Thoracic aorta (tissue), 2 donors: ENCODE results near the gene PTBP1. TPM values are rescaled to one million over a fixed set of nuclear protein-coding genes. Genes with fewer than 3 reads are reported as not detected.

Experiments used
- ATAC-seq: fragments of 150-250 bp; one replicate; pipeline ENCODE4 v1.8.0; 2017; ENCODE audit warnings: low read depth; ENCODE audit not compliant: insufficient number of reproducible peaks, low FRiP score
- DNase-seq: peaks from one replicate; pipeline ENCODE4 v3.0.0-alpha.2; 2020; ENCODE audit warnings: low spot score
- H3K27ac ChIP-seq, 2 donors: fragments of 200-600 bp; sonication (generic); 1 replicate in 1 of 2; 2 replicates in 1 of 2; pipeline ENCODE4 v1.5.1; 2016; ENCODE audit warnings: mild to moderate bottlenecking in 2 of 2, moderate library complexity in 2 of 2
- H3K27me3 ChIP-seq: fragments of 200-600 bp; sonication (generic); replicated peaks from 2 replicates; pipeline ENCODE4 v1.6.0; 2016; ENCODE audit warnings: mild to moderate bottlenecking; ENCODE audit not compliant: insufficient read depth
- H3K36me3 ChIP-seq: fragments of 200-600 bp; sonication (generic); one replicate; pipeline ENCODE4 v1.5.1; 2016
- H3K4me1 ChIP-seq, 2 donors: fragments of 200-600 bp; sonication (generic); 1 replicate in 1 of 2; 2 replicates in 1 of 2; pipeline versions ENCODE4 v1.5.1 to v1.6.0; 2016; ENCODE audit warnings: low read depth in 2 of 2, mild to moderate bottlenecking in 1 of 2; ENCODE audit not compliant: control insufficient read depth in 1 of 2
- H3K4me3 ChIP-seq: fragments of 200-600 bp; sonication (generic); 2 replicates; pipeline ENCODE4 v1.5.1; 2016; ENCODE audit warnings: mild to moderate bottlenecking
- H3K9me3 ChIP-seq: fragments of 200-600 bp; sonication (generic); 2 replicates; pipeline ENCODE4 v1.5.1; 2016
- CTCF ChIP-seq: fragments of 200-600 bp; sonication (generic); IDR thresholded peaks from one replicate; pipeline ENCODE4 v1.5.1; 2019; ENCODE audit warnings: antibody characterized with exemption
- total RNA-seq, 2 donors: library from RNA; depleted of rRNA; stranded (reverse); fragments of >200 nt; gene quantifications; one replicate each; pipeline versions ENCODE4 v1.1.0 to v1.2.3, GENCODE V29; 2016

PTBP1 gene
- total RNA-seq, 2 donors from 2014 or later, result 149 to 163 TPM

DNA sequence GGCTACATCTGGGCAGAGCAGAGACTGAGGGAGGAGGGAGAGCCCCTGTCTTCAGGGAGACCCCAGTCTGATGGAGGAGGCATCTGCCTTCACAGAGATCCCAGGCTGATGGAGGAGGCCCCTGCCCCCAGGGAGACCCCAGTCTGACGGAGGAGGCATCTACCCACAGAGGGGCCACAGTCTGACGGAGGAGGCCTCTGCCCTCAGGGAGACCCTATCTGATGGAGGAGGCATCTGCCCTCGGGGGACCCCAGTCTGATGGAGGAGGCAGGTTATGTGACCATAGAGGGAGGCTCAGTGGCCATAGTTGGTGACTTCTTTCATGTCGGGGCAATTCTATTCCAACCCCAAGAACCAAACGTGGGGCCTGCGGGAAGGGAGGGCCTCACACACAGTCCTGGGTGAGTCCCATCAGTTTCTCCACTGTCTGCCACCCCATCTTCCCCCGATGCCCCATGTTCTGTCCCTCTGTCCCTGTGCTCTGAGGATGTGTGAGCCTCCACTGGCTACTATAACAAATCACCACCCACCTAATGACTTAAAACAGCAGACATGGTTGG, 32.0 kb upstream of the PTBP1 start:
- Histone ChIP-seq H3K9me3 (no peaks in the 10 kb centered on the region), H3K4me3 (no peak overlapping the region), H3K27me3 (no peaks in the 10 kb centered on the region), H3K4me1 (peaks cover 0 to 7% of the 10 kb centered on the region in 2 donors), H3K36me3 (no peaks in the 10 kb centered on the region), H3K27ac (no peak overlapping the region)
- DNase-seq (no peak), ATAC-seq (no peak)
- TF ChIP-seq CTCF, result no peak

DNA sequence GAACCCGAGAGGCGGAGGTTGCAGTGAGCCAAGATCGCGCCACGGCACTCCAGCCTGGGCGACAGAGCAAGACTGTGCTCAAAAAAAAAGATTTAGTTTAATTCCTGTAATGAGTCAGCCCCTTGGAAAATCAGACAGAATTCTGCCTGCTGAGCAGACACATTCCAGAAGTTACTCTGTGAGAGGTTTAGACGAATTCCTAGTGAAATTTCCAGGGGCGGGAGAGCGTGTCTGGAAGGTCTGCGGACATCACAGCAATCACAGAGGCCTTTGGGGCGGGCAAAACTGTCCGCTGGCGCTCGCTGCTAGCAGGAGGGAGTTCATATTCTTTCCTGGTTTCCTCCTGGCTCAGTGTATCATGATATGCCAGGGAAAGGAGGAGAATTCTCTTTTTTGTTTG, 28.8 kb upstream of the PTBP1 start:
- DNase-seq (no peak), ATAC-seq (no peak)
- no peaks in the 10 kb centered on the region for H3K36me3 ChIP-seq
- H3K9me3 ChIP-seq, result no peaks in the 10 kb centered on the region
- peak overlapping the region in 1 of 2 donors; percentile 32 for H3K27ac ChIP-seq
- TF ChIP-seq CTCF, result no peak
- H3K27me3 ChIP-seq, result no peaks in the 10 kb centered on the region
- H3K4me3 ChIP-seq, result peak overlapping the region; percentile 22
- peaks cover 0 to 7% of the 10 kb centered on the region in 2 donors for H3K4me1 ChIP-seq

GRCh38 chr19:769616-770015, 27.6 kb upstream of the PTBP1 start:
- TF ChIP-seq CTCF, result no peak
- ATAC-seq, result no peak
- peaks cover 0 to 7% of the 10 kb centered on the region in 2 donors for H3K4me1 ChIP-seq

DNA sequence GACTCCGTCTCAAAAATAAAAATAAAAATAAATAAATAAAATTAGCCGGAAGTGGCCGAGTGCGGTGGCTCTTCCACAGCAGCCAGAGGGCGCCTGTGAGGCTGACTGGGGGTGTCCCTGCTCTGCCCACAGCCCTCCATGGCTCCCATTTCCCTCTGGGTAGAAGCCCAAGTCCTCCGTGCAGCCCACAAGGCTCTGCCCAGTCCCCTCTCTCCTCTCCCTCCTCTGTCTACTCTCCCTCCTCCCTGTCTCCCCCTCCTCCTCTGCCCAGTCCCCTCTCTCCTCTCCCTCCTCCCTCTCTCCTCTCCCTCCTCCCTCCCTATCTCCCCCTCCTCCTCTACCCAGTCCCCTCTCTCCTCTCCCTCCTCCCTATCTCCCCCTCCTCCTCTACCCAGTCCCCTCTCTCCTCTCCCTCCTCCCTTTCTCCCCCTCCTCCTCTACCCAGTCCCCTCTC, 25.9 kb upstream of the PTBP1 start:
- DNase-seq (no peak), ATAC-seq (no peak)
- H3K27me3 ChIP-seq, result no peaks in the 10 kb centered on the region
- peaks cover 0 to 7% of the 10 kb centered on the region in 2 donors for H3K4me1 ChIP-seq
- H3K27ac ChIP-seq, result no peak overlapping the region
- H3K4me3 ChIP-seq, result no peak overlapping the region
- no peaks in the 10 kb centered on the region for H3K36me3 ChIP-seq
- TF ChIP-seq CTCF, result no peak
- H3K9me3 ChIP-seq, result no peaks in the 10 kb centered on the region

More at GRCh38 chr19:769616-770015, 27.6 kb upstream of the PTBP1 start:
- no peak overlapping the region for H3K27ac ChIP-seq
- H3K36me3 ChIP-seq, result no peaks in the 10 kb centered on the region
- DNase-seq, result no peak
- no peak overlapping the region for H3K4me3 ChIP-seq
- no peaks in the 10 kb centered on the region for H3K27me3 ChIP-seq
- H3K9me3 ChIP-seq, result no peaks in the 10 kb centered on the region

DNA sequence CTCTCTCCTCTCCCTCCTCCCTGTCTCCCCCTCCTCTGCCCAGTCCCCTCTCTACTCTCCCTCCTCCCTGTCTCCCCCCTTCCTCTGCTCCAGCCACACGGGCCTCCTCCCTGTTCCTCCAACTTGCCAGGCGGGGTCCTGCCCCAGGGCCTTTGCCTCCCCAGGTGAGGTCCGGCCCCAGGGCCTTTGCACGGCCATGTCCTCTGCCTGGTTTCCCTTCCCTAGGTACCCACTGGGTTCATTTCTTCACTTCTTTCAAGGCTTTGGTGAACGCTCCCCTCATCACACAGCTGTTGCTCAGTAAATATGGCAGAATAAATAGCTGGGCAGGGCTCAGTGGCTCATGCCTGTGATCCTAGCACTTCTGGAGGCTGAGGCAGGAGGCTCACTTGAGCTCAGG, 25.2 kb upstream of the PTBP1 start:
- Histone ChIP-seq H3K4me1 (peaks cover 0 to 7% of the 10 kb centered on the region in 2 donors), H3K36me3 (no peaks in the 10 kb centered on the region), H3K27ac (no peak overlapping the region), H3K27me3 (no peaks in the 10 kb centered on the region), H3K9me3 (no peaks in the 10 kb centered on the region), H3K4me3 (no peak overlapping the region)
- DNase-seq, result no peak
- no peak for ATAC-seq
- TF ChIP-seq CTCF, result no peak
